Measurements from ENCODE around the gene DLG2.

The DLG2 gene

DNA sequence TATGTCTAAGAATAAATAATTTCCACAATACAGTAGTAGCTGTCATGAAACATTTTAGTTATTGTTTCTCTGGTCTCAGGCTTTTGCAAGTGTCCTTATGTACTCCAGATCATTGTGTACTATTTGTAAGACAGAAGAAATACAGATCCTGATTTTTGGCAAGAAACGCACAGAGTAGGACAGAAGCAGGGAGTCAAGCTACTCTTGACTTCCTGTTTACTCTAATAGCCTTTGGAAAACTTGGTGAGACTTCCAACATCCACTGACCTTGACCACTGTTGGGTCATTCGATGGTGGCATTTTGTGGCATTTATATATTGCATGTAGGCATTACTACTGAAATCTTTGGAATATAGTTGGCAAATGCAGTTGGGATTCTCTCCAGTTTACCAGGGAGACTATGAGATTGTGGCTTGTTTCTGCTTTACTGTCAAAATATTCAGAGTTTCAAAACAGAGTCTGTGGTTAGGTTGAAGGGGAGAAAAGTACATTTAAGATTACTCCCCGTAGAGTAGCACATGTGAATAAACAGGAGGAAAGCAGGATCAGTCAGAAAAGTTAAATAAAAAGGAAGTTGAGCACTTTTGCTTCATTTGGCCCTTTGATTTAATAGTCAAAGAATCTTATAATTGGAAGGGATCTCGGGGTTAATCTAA, 1614.8 kb downstream of the DLG2 start:
- no peak for DNase-seq (ENCODE audit: low spot score)

DNA sequence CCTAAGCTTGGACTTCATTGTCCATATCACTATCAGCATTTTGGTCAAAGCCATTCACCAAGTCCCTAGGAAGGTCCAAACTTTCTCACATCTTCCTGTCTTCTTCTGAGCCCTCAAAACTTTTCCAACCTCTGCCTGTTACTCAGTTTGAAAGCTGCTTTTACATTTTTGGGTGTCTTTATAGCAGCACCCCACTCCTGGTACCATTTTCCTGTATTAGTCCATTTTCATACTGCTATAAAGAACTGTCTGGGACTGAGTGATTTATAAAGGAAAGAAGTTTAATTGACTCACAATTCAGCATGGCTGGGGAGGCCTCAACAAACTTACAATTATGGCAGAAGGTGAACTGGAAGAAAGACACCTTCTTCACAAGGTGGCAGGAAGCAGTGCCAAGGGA, 1624.0 kb downstream of the DLG2 start:
- no peak for DNase-seq (ENCODE audit: low spot score)

- DNase-seq (ENCODE audit: low spot score) = no peak
Observed at GRCh38 chr11:83998921-83999320, 1628.2 kb downstream of the DLG2 start.

DNA sequence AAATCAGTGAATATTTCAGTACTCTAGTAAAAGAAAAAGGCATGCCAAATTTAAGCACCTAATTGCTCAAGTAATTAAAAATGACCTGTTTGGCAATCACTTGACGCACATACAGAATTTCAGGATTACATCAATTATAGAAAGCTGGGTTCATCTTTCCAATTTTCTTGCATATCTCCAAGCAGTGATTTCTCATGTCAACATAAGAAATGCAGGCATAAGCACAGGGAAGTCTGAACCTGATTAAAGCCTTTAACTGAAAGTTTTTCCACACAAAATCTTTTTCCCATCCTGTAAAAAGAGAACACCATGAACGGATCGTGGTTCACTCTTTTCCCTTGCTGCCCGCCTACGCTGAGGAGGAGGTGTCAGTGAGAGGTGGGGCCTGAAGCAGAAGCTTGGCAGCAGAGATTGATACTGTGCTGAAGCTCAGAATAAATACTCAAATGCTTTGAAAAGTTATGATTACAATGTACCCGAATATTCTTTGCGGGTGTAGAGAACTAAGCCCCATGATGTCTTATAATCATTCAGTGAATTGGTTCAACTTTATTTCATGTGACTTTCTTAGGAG, 1636.9 kb downstream of the DLG2 start:
- no peak for DNase-seq (ENCODE audit: low spot score)

GRCh38 chr11:83982825-83983224, 1644.3 kb downstream of the DLG2 start:
- DNase-seq (ENCODE audit: low spot score) = no peak

DNA sequence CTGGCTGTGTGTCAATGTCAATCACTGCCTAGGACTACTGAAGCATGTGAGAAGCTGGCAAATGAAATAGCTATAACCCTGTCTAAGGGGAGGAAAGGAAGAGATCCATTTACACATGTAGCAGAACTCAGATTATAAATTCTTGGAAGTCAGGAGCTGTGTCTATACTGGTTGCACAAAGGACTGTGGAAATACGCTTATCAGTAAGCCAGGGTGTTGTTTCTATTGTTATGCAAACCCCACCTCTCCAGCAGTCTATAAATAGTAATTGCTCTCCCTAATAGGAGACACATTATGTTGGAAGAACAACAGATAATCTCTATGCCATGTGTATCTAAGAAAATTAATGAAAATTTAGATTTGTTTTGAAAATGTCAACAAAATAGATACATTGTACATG, 1647.6 kb downstream of the DLG2 start:
- DNase-seq (ENCODE audit: low spot score) = no peak

- DNase-seq (ENCODE audit: low spot score) = no peak
Observed at GRCh38 chr11:83978942-83979341, 1648.2 kb downstream of the DLG2 start.

DNA sequence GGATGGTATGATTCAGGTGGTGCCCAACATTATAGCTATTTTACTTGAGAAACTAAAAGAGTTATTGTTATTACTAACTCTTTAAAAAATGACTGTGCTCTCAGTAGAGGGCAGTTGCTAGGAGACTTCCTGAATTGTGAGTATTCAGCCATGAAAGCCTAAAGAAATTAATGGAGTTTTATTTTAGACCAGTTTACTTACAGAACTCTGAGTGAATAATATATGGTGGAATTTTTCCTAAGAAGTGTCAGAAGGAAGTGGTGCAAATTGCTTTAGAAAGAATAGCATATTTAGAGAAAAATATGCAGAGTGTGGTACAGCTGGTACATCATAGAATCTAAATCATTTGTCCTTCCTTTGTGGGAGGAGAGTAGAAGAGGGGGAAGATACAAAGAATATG, 1651.1 kb downstream of the DLG2 start:
- no peak for DNase-seq (ENCODE audit: low spot score)

DNA sequence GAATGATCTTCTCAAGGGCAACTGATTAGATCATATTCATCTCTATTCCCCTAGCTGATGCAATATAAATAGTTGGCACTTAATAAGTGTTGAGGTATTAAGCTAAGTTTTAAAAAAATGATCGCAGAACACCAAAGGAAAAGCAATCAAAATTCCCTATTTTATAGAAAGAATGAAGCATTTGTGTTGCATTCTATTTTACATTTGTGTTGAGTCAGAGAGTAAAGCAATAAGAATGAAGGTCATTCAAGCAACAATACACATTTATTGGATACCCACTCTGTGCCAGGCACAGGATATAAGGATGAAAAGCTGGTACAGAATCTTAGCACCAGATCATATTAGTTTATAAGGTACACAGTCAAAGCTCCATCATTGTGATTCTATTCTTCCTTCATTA, 1654.6 kb downstream of the DLG2 start:
- DNase-seq (ENCODE audit: low spot score) = no peak

DNA sequence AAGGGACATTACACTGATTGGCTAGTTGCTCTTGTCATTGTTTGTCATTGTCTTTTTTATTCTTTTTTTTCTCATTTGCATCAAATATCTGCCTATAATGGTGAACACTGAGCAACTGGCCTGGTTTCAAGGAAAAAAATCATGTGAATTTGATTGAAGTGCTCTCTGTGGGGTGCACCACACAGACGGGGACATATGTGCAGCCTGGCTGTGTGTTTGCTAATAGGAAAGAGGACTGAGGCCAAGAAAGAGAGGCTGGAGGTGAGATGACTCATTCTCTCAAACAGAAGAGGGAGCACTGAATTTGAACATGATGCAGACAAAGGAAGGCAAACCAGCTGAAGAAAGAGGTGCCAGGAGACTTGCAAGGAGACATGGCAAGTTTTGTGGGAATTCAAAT, 1656.1 kb downstream of the DLG2 start:
- no peak for DNase-seq (ENCODE audit: low spot score)

- DNase-seq (ENCODE audit: low spot score) = no peak
Observed at GRCh38 chr11:83970061-83970671, 1657.0 kb downstream of the DLG2 start.

DNA sequence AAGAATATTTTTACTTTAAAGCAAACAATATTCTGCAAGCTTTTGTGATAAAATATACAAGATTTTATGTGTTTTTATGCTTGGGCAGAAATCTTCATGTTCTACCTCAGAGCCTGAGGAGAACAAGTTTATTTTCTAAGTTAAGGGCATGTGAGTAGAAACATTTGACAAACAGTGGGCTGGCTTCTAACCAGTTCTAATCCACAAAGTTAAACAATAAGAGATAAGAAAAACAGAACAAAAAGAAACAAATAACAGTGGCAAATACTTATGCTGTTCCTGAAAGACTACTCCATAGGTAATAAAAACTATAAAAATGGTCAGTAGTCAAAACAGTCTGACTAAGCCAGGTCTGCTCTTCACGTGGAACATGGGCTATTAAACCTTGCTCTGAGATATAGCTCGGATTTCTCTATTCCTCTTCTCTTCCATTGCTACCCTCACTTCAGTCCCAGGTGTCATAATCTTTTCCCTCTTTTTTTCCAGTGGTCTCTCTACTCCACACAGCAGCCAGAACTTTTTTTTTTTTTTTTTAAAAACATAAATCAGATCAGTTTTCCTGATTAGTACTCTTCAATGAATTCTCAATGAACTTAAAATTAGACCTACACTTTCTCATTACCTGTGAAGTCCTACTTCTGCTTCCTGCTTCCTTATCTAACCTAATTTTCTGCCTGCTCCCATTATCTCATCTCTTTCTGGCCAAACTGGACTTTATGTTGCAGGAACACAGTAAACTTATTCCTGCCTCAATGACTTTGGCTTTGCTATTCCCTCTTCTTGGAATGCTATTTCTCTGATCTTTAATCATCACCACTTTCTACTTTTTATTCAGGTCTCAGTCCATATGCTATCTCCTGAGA, 1669.9 kb downstream of the DLG2 start:
- DNase-seq (ENCODE audit: low spot score) = no peak

GRCh38 chr11:83956119-83956697, 1670.9 kb downstream of the DLG2 start:
- DNase-seq (ENCODE audit: low spot score) = no peak

DNA sequence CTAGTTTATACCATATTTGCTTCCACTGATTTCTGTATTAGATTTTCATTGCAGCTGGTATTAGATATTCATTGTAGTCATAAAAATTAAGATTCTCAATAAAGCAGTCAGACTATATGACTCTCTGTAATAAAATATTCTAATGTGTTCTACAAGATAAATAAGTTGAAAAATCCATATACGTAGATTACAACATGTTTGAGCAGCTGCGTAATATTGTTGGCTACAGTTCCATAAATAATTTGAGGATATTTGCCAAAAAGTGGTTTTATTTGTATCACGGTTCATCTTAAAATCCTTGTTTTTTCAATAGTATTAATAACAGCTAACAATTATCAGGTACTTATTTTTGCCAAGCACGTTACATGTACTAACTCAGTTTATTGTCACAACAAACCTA, 1672.4 kb downstream of the DLG2 start:
- no peak for DNase-seq (ENCODE audit: low spot score)

GRCh38 chr11:83951521-83951920, 1675.6 kb downstream of the DLG2 start:
- no peak for DNase-seq (ENCODE audit: low spot score)

DNA sequence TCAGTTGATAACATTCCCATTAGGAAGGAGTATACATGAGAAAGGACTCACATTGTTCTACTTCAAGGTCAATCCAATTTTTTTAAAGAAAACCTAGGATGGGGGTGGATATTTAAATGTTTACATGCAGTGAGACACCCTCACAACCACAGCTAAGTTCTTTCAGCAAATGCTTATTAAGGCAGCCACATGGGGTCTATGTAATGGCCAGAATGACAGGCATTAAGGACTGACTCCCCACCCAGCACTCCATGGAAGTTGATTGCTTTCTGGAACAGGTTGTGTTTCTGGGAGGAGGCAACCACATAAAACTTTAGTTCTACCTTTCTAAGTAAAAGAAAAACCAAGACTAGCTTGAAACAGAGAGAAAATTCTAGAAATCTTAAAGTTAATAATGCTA, 1678.9 kb downstream of the DLG2 start:
- no peak for DNase-seq (ENCODE audit: low spot score)

DNA sequence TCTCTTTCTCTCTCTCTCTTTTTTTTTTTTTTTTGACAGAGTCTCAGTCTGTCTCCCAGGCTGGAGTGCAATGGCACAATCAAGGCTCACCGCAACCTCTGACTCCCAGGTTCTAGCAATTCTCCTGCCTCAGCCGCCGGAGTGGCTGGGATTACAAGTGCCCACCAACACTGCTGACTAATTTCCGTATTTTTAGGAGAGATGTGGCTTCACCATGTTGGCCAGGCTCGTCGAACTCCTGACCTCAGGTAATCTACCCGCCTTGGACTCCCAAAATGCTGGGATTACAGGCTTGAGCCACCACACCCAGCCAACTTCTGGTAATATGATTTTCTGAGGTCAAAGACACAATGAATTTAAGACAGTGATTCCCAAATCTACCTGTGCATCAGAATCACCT, 1681.2 kb downstream of the DLG2 start:
- no peak for DNase-seq (ENCODE audit: low spot score)

DNA sequence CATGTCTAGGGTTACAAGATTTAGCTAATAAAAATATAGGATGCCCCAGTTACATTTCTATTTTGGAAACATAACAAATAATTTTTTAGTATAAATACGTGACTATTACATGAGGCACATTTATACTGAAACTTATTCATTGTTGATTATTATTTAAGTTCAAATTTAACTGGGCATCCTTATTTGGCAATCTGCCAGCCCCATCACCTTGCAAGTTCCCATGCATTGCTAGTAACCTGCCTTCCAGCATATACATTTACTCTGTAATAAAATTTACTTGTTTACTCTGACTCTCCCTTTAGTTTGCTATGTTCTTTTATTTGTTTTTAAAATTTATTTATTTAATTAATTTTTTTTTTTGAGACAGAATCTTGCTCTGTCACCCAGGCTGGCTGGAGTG, 1686.1 kb downstream of the DLG2 start:
- no peak for DNase-seq (ENCODE audit: low spot score)

GRCh38 chr11:83938148-83938547, 1689.0 kb downstream of the DLG2 start:
- DNase-seq (ENCODE audit: low spot score) = no peak

GRCh38 chr11:83933008-83933407, 1694.1 kb downstream of the DLG2 start:
- DNase-seq (ENCODE audit: low spot score) = no peak

DNA sequence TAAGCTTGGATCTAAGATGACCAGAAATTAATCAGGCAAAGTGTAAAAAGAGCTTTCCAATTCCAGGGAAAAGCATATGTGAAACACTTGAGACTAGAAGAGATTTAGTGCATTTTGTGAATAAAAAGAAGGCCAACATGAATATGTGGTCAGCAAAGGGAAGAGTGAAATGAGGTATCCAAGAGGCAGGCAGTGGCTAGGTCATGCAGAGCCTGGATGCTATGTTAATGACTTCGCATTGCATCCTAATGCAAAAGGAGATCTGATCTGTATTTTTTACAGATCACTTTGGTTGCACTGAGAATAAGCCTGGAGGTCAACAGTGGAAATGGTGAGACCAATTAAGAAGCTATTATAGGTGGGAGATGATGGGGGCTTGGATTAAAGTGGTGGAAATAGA, 1699.7 kb downstream of the DLG2 start:
- DNase-seq (ENCODE audit: low spot score) = no peak

DNA sequence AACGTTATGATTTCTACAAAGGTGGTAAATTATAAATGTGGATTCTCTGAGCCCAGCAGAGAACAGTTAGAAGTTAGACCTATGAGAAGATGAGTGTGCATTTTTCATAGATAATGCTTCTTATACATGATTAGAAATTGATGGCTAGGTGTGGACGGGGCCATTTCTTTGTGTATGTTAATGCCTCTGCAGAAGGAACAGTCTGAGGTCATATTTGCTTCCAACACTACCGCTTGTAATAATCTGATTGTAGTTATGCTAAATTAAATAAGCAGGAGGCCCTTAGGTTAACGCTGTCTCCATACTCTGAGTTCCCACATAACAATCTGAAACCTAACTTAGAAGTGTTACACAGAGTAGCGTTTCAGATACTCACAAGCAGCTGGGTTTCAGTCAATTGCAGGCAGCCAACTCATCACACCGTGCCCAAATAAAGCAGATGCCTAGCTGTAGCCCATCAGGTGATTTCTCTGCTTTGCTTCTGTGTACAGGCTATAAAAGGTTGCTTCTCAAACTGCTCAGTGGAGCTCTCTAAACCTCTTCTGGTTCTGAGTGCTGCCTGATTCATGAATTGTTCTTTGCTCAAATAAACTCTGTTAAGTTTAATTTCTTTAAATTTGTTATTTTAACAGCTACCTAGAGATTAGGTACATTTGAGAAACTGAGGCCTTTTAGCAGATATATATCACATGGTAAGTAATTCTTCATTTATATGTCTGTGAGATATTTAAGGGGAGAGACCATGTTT, 1702.2 kb downstream of the DLG2 start:
- no peak for DNase-seq (ENCODE audit: low spot score)

All from SW480 (cell line).